Raji (cell line): ENCODE data around the gene MAP2.

Experiments
- POLR2A ChIP-seq: IDR thresholded peaks from 2 replicates; pipeline ENCODE4 v1.6.1; 2011; ENCODE audit warnings: low read depth, low read length, control low read depth; ENCODE audit not compliant: insufficient read depth

The MAP2 gene

GRCh38 chr2:209624192-209624938 lies 200.5 kb downstream of the MAP2 start:
- TF ChIP-seq POLR2A: no peak

DNA sequence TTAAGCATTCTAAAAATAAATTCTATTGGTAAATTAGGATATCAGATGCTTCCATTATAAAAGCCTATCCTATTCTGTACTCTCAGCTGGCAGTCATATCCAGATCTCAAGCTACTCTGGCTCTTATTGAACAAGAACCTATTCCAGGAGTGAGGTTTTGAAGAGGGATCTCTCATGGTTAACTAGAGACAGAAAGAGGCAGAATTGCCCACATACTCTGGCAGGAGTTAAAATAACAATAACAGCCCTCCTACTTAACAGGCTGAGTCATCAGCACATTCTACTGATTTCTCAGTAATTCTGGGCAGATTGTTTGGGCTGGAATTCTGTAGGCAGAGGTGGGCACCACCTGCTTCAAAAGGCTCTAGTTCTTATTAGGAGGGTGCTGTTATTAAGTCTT lies 205.8 kb downstream of the MAP2 start:
- no peak for TF ChIP-seq POLR2A

DNA sequence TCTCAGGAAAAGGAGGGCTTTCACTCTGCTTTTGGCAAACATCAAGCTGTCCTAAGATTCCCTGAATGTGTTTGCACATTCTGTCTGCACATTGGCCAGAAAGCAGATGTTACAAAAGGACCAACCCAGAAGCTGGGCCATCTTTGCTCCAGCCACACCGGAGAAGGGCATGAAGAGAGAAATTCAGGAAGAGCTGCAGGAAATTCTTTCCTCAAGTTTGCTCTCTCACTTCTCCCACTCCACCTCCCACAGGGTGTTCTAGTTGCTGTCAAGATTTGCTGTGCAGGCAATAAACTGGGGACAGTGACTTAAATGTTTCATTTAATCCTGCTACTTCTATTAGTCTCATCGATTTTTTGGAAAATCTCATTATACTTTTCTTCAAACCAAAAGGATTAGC lies 210.1 kb downstream of the MAP2 start:
- TF ChIP-seq POLR2A: no peak

GRCh38 chr2:209636076-209636475 lies 212.2 kb downstream of the MAP2 start:
- no peak for TF ChIP-seq POLR2A

- no peak for TF ChIP-seq POLR2A
These were observed 213.4 kb downstream of the MAP2 start for GRCh38 chr2:209637293-209637692.

GRCh38 chr2:209638346-209638745 lies 214.5 kb downstream of the MAP2 start:
- no peak for TF ChIP-seq POLR2A

DNA sequence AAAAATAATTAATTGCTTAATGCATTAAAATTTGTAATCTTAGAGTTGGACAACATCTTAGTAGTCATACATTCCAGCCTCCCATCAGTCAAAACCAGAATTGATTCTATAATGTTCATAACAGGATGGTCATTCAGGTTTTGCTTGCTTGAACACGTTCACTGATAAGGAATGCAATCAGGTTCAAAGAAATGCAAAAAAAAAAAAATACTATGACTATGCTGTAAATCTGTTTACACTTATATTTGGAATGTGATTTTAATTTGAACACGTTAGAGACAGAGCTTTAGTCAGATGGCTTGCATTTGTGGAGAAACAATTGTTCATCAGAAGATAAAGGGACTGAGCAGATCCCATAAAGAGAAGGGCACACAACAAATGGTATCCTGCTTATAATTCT lies 216.5 kb downstream of the MAP2 start:
- no peak for TF ChIP-seq POLR2A

DNA sequence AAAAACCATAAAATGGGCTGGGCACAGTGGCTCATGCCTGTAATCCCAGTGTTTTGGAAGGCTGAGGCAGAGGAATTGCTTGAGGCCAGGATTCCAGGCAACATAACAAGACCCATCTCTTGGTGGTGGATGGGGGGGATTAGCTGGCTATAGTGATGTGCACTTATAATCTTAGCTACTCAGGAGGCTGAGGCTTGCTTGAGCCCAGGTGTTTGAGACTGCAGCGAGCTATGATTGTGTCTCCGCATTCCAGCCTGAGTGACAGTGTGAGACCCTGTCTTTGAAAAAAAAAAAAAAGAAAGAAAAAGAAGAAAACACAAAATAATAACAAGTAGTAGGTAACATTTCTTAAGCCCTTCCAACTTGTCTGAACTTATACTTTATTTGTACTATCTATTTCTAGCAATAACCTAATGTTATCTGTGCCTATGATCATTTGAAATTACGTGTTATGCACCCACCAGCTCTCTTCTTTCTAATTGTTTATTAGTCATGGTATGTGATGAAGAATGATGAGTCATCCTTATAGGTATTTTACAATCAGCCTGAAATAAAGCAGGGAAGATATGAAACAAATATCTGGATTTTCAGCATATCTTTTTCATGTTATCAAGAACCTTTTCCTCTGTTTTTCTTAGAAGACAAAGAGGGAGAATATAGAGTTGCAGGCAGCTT lies 218.4 kb downstream of the MAP2 start:
- no peak for TF ChIP-seq POLR2A

DNA sequence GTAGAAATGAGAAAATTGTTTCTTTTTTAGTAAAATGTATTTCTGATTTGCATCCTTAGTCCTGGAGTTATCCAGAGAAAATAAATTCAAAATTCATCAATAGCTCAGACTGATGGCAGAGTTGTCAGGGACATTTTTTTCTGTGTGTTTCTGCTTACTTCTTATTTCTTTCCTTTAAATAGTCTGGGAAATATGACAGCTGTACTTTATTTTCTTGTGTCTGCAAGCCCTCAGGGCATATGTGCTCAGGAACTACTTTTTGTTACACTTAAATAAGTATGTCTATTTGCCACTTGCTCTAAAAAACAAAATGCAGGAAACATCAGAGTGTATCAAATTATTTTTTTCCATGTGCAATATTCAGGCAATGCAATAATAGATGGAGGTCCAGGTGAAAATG lies 221.0 kb downstream of the MAP2 start:
- no peak for TF ChIP-seq POLR2A

DNA sequence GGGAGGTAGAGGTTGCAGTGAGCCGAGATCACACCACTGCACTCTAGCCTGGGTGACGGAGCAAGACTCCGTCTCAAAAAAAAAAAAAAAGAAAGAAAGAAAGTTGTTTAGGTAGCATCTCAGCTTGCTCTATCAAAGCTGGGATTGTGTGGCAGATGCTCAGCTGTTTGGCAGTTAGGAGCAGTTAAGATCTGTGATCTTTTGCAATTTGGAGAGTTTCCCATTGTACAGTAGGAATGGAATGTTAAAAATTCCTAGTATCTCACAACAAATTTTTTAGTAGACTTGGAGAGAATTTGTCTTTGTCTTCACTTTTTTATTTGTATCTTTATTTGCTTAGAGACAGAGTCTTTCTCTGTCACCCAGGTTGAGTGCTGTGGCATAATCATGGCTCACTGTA lies 224.9 kb downstream of the MAP2 start:
- no peak for TF ChIP-seq POLR2A

- TF ChIP-seq POLR2A: no peak
These were observed 229.3 kb downstream of the MAP2 start for GRCh38 chr2:209653134-209653533.

DNA sequence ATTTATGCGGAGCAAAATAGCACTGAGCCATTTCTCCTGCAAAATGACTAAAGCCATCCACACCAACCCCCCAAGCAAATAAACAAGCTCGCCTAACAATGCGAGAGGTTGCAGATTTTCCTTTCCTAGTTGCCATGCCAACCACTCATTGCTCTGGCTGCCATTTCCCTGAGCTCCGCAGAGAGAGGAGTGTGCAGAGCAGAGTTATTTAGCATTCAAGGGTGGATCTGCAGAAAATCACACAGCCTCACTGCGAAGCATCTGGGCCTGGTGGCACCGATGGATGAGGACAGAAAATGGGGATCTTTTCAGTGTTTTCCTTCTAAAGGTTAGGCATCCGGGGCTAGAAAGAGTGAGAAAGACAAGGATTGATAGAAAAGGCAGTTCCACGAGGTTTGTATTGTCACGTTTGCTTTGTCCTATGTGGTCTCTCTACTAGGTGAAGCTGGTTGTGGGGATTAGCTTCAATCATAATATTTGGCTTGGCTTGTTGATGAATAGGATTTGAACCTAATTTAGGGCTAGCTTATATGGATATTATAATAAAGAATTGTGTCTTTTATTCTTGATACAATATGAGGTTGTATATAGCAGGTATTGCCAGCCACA lies 237.5 kb downstream of the MAP2 start:
- no peak for TF ChIP-seq POLR2A

DNA sequence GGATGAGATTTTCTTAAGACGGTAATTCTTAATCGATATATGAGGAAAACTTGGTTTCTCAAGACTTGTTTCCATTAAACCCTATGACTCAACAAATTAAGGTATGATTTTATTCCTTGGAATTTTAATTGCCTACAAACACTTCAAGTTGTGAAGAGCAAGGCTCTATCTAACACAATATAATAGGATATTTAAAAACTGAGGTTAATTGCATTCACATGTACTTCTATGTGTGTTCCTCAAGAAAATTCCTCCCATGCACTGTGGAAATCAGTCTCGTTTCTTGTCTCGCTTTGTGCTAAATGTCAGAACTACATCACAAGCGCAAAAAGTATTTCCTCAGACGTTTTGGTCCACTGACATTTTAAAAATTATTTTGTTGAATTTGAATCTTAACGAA lies 238.2 kb downstream of the MAP2 start:
- no peak for TF ChIP-seq POLR2A

DNA sequence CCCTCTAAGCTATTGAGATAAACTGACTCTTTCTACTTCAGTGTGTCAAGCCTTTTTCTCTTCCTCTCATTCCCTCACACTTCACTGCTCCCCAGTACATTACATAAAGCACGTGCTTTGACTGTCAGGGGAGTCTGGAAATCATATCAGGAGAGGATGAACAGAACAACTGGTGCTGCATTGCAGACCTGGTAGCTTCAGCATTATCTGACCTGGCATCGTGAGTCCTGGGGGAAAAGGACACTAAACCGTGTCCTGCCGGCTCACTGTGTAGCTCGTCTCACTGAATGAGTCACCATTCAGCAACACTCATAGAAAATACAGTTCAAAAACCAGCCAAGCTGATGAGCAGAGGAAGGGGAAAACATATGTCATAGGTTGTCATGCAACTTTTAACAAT lies 239.3 kb downstream of the MAP2 start:
- no peak for TF ChIP-seq POLR2A

- TF ChIP-seq POLR2A: no peak
These were observed 239.8 kb downstream of the MAP2 start for GRCh38 chr2:209663656-209664055.

GRCh38 chr2:209666296-209666695 lies 242.4 kb downstream of the MAP2 start:
- TF ChIP-seq POLR2A: no peak
